Stimulated activated CD8-positive, alpha-beta memory T cell treated with anti-CD3 and anti-CD28 coated beads, Interleukin-4, amount 100 ng/mL, for 4 hours (primary cell): ENCODE data around the gene ANXA2R.
"Not testable (repeated sequence)": the region's sequence is repeated elsewhere in the genome, so short reads cannot be mapped to it uniquely, and the experiment has no call there.

Experiments used
- DNase-seq, 2 donors: peaks; one replicate each; pipeline ENCODE4 v3.0.0-alpha.2; 2020; ENCODE audit warnings: low read depth in 2 of 2, low spot score in 1 of 2

ANXA2R gene, protein sequence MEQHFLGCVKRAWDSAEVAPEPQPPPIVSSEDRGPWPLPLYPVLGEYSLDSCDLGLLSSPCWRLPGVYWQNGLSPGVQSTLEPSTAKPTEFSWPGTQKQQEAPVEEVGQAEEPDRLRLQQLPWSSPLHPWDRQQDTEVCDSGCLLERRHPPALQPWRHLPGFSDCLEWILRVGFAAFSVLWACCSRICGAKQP

GRCh38 chr5:43040287-43041098, at the start of gene ANXA2R:
Gene ANXA2R, minus strand, starts transcription at chr5:43040319. Its CDS starts 273 bp downstream, at chr5:43040046.
- DNase-seq: peak; percentile 81 to 88

DNA sequence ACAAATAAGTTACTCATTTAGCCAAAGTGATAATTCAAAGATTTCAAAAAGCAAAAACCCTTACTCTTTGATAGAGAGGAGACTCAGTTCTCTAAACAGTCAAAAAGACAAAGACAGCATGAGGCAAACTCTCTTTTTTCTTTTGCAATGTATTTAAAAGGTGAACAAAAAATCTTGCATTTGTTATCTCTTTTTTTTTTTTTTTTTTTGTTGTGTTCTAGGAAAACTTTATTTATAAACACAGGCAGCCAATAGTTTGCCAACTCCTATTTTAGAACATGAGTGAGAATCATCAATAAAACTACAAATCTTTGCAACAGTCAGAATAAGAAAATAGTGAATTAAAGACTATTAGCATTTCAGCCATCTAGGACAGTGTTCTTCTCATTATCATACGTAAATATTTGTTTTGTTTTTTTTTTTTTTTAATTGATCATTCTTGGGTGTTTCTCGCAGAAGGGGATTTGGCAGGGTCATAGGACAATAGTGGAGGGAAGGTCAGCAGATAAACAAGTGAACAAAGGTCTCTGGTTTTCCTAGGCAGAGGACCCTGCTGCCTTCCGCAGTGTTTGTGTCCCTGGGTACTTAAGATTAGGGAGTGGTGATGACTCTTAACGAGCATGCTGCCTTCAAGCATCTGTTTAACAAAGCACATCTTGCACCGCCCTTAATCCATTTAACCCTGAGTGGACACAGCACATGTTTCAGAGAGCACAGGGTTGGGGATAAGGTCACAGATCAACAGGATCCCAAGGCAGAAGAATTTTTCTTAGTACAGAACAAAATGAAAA, 46.2 kb upstream of the ANXA2R start:
- DNase-seq: not testable (repeated sequence)

- no peak for DNase-seq
Measured at GRCh38 chr5:43085453-43085852, 45.3 kb upstream of the ANXA2R start.

- not testable (repeated sequence) for DNase-seq
Measured at GRCh38 chr5:43084468-43084867, 44.3 kb upstream of the ANXA2R start.

GRCh38 chr5:43081345-43081744, 41.2 kb upstream of the ANXA2R start:
- DNase-seq: not testable (repeated sequence)

DNA sequence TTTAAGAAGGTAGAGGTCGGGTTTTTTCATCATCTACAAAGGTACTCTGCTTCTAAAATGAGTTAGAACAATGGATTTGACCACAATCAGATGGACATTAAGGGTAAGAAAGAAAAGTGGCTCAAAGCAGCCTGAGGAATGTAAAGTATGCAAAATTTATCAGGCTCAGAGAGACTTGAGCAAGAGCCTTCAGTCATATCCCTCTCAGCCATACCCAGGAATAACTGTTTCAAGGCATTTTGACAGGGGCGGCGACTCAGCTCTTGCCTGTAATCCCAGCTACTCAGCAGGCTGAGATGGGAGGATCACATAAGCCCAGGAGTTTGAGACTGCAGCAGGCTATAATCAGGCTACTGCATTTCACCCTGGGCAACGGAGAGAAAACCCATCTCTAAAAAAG, 38.8 kb upstream of the ANXA2R start:
- DNase-seq: no peak

- DNase-seq: not testable (repeated sequence)
Measured at GRCh38 chr5:43077446-43078191, 37.5 kb upstream of the ANXA2R start.

- no peak for DNase-seq
Measured at GRCh38 chr5:43075319-43076293, 35.5 kb upstream of the ANXA2R start.

DNA sequence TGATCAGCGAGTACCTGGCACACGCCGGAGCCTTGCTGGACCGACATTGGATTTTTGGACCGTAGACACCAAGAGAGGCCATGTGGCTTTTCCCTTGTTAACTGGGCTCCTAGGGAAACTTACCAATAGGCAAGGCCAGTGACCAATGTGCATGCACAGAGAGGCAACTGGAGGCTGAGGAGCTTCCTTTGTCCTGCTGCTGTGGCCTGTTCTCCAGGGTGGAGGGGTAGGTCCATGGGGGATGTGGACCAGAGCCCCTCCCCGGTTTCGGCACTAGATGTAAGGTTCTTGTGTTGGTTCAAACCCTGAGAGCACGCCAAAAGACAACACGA, 34.8 kb upstream of the ANXA2R start:
- DNase-seq: no peak

- no peak for DNase-seq
Measured at GRCh38 chr5:43073597-43074546, 33.8 kb upstream of the ANXA2R start.

- DNase-seq: not testable (repeated sequence)
Measured at GRCh38 chr5:43069401-43069720, 29.2 kb upstream of the ANXA2R start.

DNA sequence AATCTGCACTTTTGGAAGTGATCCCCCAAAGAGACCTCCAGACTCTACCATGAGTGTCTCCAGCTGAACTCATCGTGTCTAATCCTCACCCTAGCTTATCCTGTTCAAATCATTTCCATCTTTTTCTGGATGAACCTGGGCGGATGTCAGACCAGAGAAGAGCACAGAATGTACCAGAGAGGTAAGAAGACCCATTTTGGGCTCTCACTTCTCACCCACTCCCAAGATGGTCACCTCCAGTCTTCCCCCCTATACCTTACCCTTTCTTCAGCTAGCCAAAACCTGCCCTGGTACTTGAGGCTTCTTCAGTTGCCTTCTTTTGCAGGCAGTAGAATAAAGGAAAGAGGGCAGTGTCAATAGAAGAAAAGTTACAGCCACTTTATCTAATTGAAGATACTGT, 27.9 kb upstream of the ANXA2R start:
- no peak for DNase-seq

DNA sequence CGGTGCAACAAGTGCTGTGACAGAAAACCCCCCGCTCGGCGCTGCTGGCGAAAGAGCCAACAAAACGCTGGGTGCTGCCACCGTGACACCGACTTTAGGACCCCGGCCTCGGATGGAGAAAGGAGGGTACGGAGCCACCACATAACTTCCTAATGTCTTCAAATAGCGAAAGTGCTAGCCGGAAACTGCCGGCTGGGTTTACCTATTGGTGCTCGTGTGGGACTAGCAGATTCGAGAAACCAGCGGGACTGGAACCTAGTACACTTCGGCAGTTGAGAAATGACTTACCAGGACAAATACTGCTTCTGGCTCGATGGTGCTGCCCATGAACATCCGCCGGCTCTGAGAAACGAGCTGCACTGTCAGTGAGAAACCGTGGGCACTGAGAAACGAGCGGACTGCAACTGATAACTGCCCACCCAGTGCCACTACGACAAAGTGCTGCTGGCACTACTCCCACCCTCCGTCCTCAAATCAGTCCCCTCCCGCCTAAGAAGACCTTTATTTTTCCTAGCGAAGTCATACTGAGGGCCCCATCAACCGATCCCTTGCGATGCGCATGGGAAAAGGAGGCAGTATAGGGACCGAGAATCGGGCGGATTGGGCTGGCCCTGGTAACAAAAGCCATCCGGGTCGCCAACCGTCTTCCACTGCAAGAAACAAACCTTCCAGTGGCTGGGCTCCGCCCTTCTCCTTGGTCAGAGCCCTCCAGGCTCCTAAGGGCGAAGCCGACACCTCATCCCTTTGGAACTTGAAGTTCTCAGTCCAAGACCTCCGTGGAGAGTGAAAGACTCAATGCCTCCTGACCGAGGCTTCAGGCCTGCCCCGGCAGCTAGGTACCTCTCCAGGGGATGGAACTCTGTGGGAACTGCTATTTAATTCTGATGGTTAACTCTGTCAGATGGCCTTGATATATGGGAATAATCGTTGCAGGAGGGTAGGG, 27.0 kb upstream of the ANXA2R start:
- DNase-seq: peak; percentile 74 to 79

GRCh38 chr5:43065948-43066798, 26.1 kb upstream of the ANXA2R start:
- peak; percentile 46 to 59 for DNase-seq

DNA sequence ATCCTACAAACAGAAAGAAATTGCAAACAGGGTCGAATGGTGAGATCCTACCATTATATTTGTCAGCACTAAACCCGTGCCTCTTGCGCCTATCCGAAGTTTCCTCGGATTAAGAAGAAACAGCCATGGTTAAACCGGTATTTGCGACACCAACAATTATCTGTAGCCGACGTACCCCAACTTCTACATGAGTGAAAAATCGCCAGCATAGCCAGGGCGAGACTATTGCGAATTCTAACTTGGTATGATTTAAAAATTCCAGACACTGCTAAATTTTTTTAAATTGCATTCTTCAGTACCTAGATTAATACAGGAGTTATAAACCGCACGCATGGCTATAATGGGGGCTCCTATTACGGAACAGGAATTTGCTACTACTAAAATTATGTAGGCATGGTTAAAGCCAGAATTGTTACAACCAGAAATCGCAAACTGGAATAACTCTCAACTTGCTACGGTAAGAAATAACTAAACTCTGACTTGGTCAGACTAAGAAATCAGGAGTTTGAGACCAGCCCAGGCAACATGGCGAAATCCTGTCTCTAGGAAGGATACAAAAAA, 25.3 kb upstream of the ANXA2R start:
- DNase-seq: no peak

- no peak for DNase-seq
Measured at GRCh38 chr5:43063721-43064171, 23.6 kb upstream of the ANXA2R start.
